ENCODE data around the gene SPEM1.

SPEM1 gene

DNA sequence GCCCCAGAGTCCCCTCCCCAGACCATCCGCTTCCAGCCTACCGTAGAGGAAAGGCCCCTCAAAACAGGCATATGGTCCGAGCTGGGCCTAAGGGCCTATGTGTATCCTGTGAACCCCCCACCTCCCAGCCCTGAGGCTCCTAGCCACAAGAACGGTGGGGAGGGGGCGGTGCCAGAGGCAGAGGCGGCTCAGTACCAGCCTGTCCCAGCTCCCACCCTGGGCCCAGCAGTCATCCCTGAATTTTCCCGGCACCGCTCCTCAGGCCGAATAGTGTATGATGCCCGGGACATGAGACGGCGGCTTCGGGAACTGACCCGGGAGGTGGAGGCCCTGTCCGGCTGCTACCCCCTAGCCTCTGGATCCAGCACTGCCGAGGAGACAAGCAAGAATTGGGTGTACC, 1.1 kb downstream of the SPEM1 start:
- no peak for DNase-seq

DNA sequence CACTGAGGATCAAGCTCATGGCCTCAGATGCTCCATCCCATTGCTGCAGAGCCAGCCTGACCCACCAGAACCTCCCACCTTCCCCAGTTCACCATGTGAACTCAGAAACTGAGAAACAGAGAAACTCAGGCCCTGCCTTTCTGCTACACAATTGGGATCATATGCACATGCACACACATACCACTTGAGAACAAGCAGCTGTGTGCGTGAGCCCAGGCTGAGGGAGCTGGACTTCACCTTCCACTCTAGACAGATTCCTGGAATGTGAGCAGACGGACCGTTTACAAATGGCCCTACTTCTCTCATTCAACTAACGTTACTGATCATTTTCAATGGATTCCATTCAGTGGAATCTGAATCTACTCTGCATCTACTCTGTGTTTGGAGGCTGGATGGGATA, 3.6 kb downstream of the SPEM1 start:
- no peak for DNase-seq

DNA sequence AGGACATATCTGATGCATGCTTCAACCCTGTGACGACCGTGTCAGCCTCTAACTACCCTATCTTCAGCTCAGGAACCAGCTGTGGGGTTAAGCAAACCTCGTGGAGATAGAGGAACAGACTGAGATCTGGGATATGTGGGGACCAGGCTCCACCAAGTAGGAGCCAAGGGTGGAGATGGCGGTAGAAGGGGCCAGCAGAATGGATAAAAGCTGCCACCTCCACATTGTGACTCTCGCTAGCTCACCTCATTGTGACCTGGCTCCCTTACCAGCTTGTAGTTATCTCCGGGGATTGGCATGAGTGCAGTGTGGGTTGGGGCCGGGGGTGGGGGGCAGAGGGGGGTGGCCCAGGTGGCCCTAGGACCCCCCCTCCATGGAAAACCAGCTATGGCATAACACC, 5.2 kb downstream of the SPEM1 start, which contains the start of gene SPEM2:
Gene SPEM2 (plus strand): TSS at position 301 of the 400 bp plus-strand sequence. CDS start 73 bp downstream, at position 374.
- DNase-seq = no peak

DNA sequence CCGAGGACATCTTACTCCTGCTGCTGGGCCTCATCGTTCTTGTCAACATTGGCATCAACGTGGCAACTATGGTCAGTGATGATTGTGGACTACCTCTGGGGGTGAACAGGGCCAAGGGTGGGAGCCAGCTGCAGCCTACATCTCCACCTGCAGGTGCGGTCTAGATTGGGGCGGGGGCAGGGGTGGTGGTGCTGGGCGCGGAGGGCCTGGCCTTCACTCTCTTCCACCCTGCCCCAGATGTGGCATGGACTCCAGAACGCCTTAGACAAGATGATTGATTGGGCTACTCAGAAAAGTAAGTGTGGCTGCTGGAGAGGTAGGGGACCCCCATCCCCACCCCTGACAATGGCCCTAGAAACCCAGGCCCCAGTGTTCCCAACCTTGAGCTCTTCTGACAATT, 5.6 kb downstream of the SPEM1 start:
- no peak for DNase-seq

DNA sequence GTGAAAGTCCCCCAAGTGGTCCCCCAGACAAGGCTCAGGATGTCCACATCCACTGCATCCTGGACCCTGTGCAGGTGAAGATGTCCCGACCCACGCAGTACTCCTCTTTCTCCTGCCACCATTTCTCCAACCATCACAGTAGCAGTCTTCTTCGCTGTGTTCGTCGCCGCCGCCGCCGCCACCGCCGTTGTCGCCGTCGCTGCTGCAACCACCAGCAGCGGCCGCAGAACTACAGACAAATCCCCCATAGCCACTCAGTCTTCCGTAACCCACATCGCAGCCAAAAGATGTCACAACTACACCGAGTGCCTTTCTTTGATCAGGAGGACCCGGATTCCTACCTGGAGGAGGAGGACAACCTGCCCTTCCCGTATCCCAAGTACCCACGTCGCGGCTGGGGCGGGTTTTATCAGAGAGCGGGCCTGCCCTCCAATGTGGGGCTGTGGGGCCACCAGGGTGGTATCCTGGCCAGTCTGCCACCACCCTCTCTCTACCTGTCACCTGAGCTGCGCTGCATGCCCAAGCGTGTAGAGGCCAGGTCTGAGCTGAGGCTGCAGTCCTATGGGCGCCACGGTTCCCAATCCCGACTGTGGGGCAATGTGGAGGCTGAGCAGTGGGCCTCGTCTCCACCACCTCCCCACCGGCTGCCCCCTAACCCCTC, 6.2 kb downstream of the SPEM1 start:
- no peak for DNase-seq

DNA sequence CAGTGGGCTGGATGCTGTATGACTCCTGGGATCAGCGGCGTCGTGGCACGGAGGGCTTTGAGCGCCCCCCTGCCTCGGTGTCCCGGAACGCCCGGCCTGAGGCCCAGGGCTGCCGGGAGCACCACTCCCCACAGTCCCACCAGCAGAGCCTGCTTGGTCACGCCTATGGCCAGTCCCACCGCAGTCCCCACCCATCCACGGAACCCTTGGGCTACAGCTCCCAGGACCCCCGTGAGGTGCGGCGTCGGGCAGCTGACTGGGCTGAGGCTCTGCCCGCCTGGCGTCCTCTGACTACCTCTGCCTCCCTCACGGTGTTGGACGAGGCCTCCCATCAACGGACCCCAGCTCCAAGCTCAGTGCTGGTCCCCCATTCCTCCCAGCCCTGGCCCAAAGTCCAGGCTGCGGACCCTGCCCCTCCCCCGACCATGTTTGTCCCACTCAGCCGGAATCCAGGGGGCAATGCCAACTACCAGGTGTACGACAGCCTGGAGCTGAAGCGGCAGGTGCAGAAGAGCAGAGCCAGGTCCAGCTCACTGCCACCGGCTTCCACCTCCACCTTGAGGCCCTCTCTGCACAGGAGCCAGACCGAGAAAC, 6.9 kb downstream of the SPEM1 start:
- no peak for DNase-seq

DNA sequence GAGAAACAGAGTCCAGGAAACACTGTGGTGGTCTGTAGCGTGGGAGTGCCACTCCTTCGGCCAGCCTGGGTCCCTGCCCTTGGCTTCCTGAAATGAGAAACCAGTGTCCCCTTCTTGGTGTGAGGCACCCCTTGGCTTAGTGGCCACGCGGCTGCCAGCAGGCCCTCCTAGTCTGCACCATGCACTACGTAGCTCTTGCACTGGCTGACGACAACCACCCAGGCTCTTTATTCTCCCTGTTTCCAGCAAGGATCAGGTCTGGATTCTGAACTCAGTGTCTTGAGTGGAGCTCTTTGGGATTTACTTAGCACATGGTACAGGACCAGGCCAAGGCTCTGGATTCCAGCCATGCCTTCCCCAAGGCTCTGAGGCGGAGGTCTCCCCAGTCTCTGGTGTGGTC, 7.4 kb downstream of the SPEM1 start:
- no peak for DNase-seq

DNA sequence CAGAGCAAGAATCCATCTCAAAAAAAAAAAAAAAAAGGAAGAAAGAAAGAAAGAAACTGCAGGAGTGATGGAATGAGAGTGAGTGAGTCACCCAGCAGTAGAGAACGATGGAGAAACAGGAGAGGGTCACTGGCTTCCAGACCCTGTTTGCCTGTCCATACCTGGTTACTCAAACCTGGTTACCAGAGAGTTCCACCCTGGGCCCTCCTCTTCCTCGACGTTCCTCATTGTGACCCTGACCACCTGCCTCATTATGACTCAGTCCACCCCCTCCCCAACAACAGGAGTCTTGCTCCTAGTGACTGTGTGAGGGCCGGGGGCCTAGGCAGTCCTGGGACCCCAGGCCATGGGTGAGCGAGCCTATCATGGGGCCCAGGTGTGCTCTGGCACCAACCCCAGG, 8.4 kb downstream of the SPEM1 start, which contains the start of gene SPEM3:
Gene SPEM3 (plus strand): TSS at position 301 of the 400 bp plus-strand sequence. CDS start 46 bp downstream, at position 347.
- no peak for DNase-seq

DNA sequence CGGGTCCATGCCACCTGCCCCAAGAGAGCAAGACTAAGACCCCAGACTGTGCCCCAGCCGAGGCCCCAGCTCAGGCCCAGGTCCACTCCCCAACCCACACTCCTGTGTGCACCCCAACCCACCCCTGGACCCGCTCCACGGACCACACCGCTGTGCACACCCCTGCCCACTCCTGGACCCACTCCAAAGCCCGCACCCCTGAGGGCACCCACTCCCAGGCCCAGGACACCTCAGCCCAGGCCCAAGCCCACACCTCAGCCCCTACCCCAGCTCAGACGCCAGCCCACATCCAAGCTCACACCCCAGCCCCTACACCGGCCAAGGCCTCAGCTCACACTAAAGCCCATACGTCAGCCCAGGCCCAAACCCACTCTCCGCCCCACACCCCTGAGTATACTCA, 9.6 kb downstream of the SPEM1 start:
- no peak for DNase-seq

DNA sequence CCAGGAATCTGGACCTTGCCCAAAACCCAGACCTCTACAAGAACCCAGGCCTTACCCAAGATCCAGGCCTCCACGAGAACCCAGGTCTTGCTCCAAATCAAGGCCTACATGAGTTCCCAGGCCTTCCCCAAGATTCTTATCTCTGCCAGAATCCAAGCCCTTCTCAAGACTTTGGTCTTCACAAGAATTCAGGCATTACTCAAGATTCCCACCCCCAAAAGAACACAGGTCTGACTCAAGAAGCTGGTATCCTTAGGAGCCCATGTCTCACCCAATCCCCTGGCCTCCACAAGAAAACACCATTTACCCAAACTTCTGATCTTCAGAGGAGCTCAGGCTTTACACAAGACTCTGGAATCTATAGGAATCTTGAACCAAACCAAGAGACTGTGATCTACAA, 11.1 kb downstream of the SPEM1 start:
- DNase-seq = no peak

DNA sequence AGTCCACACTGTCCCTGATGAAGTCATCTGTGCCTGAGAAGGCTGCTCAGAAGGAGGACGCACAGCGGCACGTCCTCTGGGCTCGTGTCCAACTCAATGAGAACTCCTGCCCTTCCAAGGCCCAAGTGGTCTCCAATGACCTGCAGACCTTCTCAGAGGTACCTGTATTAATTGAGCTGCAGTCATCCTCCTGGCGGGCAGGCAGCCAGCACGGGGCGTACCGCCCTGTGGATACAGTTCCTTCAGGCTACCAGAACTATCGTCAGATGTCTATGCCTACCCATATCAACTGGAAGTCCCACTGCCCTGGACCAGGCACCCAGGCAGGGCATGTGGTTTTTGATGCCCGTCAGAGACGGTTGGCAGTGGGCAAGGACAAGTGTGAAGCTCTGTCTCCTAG, 12.2 kb downstream of the SPEM1 start:
- DNase-seq = no peak

DNA sequence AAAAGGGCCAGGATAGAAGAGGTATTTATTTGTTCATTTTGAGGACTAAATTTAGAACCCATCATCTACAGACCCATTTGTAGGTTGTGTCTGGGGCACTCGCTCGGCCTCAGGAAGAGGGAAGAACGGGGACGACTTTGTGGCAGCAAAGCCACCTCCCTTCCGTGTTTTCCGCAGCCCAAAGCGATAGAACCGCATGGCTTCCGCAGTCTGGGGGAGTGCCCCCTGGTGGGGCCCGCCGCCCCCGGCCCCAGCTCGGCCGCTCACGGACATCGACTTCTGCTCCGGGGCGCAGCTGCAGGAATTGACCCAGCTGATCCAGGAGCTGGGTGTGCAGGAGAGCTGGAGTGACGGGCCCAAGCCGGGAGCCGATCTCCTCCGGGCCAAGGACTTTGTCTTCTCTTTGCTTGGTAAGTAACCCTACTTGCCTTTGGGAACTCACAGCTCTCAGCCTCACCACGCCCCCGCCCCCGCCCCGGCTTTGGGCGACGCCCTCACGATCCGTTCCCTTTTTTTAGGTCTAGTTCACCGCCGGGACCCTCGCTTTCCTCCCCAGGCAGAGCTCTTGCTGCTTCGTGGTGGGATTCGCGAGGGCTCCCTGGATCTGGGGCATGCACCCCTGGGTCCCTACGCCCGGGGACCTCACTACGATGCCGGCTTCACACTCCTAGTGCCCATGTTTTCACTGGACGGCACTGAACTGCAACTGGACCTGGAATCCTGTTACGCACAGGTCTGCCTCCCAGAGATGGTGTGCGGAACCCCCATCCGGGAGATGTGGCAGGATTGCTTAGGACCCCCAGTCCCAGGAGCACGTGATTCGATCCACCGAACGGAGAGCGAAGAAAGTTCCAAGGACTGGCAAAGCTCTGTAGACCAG, 15.8 kb downstream of the SPEM1 start:
- peak; percentile 45 for DNase-seq

DNA sequence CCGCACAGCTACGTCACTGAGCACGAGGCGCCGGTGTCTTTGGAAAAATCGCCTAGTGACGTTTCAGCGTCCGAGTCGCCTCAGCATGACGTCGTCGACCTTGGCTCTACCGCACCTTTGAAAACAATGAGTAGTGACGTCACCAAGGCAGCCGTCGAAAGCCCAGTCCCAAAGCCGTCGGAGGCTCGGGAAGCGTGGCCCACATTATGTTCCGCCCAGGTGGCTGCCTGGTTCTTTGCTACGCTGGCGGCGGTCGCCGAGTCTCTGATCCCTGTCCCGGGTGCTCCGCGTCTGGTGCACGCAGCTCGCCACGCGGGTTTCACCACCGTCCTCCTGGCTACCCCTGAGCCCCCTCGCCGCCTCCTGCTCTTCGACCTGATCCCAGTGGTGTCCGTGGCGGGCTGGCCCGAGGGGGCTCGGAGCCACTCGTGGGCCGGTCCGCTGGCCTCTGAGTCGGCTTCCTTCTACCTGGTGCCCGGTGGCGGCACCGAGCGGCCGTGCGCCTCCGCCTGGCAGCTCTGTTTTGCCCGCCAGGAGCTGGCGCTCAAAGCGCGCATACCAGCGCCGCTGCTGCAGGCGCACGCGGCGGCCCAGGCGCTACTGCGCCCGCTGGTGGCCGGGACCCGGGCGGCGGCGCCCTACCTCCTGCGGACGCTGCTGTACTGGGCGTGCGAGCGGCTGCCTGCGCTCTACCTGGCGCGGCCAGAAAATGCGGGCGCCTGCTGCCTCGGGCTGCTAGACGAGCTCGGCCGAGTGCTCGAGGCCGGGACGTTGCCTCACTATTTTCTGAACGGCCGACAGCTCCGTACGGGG, 16.6 kb downstream of the SPEM1 start:
- DNase-seq = peak; percentile 82

DNA sequence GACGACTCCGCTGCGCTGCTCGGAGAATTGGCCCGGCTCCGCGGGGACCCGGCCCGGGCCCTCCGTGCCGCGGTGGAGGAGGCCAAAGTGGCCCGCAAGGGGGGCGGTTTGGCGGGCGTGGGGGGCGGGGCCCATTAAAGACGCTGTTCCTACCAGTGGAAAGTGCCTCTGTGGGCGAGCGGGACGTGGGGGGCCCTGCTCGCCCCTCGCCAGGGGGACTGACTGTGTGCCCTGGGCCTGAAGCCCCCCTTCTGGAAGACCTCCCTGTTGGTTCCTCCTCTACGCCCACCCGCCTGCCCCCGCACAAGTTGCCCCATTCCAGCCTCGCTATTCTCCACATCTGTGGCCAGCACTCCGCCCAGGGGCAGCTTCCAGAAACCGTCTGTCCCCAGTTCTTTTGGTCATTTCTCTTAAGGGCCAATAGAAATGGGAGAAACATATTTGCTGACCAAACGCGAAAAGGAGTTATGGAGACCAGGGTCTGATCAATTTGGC, 17.3 kb downstream of the SPEM1 start:
- DNase-seq = no peak

DNA sequence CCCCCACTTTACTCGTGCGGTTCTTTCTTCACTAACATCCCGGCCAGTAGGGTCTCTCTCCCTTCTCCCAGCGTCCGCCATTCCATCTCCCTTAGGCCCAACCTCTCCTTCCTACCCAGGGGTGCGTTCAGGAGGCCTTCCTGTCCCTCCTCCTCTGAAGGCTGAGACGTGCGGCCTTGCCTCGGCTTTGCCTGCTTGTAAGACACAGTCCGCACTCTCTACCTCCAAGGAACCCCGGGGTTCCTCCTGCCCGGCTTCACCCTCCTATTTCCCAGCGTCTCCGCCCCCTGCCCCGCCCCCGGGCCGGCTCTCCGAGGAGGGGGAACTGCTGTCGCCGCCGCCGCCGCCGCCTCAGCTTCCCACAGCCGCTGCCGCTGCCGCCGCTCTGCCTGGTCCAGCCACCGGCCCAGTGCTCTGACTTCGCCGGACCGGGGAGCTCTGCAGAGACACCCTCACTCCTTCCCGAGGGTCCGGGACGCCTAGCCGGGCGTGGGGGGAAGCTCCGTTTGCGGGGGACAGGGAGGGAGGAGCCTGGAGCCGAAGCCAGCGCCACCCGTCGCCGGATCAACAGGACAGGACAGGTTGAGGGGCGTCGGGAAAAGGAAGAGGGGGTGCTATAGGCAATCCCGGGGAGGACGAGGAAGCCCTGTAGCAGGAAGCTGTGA, 18.0 kb downstream of the SPEM1 start:
- DNase-seq = peak; percentile 68

DNA sequence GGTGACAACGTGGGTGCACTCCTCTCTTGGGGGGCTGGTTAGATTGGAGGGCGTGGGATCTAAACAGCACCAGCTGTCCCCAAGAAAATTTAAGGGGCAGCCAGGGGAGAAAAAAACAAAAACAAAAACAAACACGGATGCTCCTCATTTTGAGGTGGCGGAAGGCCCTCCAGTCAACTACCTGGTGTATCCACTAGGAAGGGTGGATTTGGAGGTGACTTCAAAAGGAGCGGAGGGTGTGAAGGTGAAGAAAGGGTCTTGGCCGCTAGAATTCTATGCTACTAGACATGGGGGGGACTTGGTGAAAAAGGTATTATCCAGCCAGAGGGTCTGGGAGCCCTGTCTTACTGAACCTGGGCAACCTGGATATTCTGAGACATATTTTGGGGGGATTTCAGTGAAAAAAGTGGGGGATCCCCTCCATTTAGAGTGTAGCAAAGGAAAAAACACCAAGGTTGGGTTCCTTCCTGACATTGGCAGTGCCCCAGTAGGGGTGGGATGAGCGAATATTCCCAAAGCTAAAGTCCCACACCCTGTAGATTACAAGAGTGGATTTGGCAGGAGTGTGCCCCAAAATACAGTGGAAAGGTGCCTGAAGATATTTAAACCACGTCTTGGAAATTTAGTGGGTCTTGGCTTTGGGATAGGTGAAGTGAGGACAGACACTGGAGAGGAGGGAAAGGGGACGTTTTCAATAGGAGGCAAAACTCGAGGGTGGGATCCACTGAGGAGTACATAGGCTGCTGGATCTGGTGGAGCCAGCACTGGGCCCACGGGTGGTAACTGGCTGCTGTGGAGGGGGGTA, 18.7 kb downstream of the SPEM1 start:
- DNase-seq = no peak

DNA sequence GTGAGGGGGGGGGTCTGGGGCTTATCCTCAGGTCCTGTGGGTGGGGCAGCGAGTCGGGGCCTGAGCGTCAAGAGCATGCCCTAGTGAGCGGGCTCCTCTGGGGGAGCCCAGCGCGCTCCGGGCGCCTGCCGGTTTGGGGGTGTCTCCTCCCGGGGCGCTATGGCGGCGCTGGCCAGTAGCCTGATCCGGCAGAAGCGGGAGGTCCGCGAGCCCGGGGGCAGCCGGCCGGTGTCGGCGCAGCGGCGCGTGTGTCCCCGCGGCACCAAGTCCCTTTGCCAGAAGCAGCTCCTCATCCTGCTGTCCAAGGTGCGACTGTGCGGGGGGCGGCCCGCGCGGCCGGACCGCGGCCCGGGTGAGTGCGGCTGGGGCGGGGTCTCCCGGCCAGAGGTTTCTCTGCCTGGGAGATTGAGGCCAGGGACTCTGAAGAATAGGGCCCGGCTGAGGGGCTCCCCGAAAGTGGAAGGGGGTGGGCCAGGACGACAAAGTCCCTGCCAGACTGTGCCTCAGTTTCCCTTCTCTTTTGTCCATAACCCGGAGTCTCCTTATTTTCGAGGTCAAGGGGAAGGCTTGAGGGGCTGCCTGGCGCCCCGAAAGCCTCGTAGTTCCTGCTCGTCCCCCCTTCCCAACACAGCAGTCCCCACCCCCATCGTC, 19.5 kb downstream of the SPEM1 start, which contains the start of gene FGF11:
Gene FGF11 (plus strand): TSS at position 51 of the 651 bp plus-strand sequence. CDS start 109 bp downstream, at position 160.
- no peak for DNase-seq

DNA sequence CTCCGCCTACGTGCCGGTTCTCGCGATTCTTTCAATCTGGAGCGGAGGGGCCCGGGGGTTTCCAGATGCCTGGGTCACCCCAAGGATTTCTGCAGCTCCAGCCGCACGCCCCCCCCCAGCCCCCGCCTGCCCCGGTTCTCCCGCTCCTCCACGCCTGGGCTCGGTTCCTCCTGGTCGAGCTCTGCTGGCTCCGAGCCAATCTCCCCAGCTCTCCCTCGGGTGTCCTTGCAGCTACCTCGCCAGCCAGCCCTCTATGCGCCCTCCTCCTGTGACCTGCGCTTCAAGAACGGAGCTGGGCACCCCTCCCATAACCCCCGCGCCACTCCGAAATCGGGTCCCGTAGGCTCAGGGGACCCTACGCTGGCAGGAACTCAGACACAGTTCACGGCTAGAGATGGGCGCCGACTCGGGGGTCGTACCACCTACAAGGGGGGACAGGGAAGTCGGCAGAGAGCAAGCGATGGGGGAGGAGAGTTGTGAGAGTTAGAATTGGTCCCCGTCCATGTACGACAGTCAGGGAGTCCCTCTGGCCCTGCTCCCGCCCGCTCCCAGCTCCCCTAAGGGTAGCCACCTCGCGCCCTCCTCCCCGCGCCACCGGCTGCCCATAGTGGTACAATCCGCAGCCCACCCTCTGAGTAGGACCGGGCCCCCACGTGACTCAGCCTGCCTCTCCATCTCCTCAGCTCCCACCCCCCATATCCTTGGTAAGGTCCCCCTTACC, 20.1 kb downstream of the SPEM1 start:
- peak; percentile 23 for DNase-seq

DNA sequence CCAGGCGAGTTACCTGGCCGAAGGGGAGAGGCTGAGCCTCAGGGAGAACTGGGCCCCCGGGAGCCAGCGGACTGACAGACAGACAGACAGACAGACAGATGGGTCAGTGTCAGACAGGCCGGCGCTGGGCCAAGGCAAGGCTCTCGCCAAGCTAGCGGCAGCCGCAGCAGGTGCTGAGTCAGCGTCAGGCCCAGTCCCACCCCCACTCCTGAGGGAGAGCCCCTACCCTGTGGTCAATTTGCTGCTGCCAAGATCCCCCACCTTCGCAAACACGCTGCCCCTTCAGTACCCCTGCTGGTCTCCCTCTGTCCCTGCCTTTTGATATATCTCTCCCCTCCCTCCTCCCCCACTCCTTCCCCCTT, 20.7 kb downstream of the SPEM1 start:
- DNase-seq = no peak

DNA sequence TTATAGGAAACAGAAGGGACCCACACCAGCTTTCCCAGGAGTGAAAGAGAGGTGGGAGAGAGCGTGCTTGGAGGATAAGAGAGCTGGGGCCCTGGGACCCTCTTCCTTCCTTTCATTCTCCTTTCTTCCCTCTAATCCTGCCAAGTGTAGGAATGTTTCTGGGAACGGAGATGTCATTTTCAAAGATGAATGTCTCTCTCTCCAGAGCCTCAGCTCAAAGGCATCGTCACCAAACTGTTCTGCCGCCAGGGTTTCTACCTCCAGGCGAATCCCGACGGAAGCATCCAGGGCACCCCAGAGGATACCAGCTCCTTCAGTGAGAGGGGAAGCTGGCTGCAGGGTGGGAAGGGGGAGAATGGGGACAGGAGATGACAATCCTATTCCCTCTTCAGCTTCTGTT, 21.1 kb downstream of the SPEM1 start:
- no peak for DNase-seq
